Mesodermal cell (in vitro differentiated cells): ENCODE results near the gene PLBD1.

Experiments
- H3K27ac ChIP-seq: 2 replicates; pipeline ENCODE4 v1.7.0; 2013; ENCODE audit warnings: mild to moderate bottlenecking, low read depth, low read length, moderate library complexity; ENCODE audit not compliant: severe bottlenecking
- H3K36me3 ChIP-seq: 2 replicates; pipeline ENCODE4 v1.7.1; 2013; ENCODE audit warnings: mild to moderate bottlenecking, low read length, moderate library complexity; ENCODE audit not compliant: control insufficient read depth, insufficient read depth
- H3K4me1 ChIP-seq: one replicate; pipeline ENCODE4 v1.7.1; 2013; ENCODE audit warnings: mild to moderate bottlenecking, low read length; ENCODE audit not compliant: insufficient read depth, control insufficient read depth, poor library complexity, severe bottlenecking
- H3K4me3 ChIP-seq: 2 replicates; pipeline ENCODE4 v1.7.0; 2013; ENCODE audit warnings: low read length, control low read depth, mild to moderate bottlenecking; ENCODE audit not compliant: insufficient read depth, poor library complexity, severe bottlenecking; ENCODE audit errors: extremely low read depth
- H3K9me3 ChIP-seq: 2 replicates; pipeline ENCODE4 v1.7.1; 2013; ENCODE audit warnings: mild to moderate bottlenecking, low read length, moderate library complexity; ENCODE audit not compliant: control insufficient read depth
- WGBS, 2 experiments: methylation state at CpG; one replicate each; pipeline ENCODE4 v1.1.5; 2013; ENCODE audit warnings: missing lambda C conversion rate in 2 of 2; ENCODE audit not compliant: insufficient coverage in 2 of 2; 5-methylcytosine and 5-hydroxymethylcytosine counted together

The PLBD1 gene

DNA sequence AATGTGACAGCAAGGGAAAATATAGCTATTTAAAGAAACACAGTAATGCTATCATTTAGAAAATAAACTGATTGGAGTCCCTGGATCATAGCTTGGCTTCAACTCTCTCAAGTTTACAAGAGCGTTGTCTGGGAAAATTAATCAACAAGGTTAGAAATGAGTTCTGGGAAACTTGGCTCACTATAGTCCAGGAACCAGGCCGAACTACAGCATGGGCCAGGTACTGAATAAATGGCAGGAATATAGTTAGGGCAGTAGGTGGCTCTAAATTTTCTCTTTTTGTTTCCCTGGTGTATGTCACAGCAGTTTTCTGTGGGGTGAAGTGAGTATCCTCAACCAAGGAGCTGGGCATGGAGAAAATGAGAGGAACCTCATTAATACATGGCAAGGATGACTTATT lies 72.4 kb downstream of the PLBD1 start:
- 92 to 100% methylated on average over 2 of the region's 2 CpGs for WGBS, 2 experiments
- Histone ChIP-seq H3K27ac (no peak overlapping the region), H3K4me3 (no peak overlapping the region), H3K36me3 (peaks cover 76% of the 10 kb centered on the region), H3K4me1 (no peaks in the 10 kb centered on the region), H3K9me3 (no peaks in the 10 kb centered on the region)

DNA sequence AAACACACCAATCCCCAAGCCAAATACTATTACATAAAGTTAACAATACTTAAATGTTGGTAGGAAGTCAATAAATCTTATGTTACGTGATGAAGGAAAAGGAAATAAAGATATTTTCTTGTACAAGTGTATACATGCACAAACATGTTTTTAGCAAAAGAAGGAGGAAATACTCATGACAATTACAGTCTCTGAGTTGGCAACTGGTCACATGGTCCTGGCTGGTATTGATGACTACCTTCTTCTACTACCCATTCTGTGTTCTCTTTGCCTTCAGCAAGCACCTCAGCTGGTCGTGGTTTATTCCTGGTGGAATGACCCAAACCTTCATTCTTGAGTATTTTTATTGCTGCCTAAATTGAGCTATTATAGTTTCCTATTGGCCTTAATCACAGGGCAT lies 84.8 kb downstream of the PLBD1 start:
- WGBS, 2 experiments = no CpG with 5 or more reads among the region's 2 CpGs
- Histone ChIP-seq H3K4me1 (no peaks in the 10 kb centered on the region), H3K4me3 (no peak overlapping the region), H3K36me3 (peaks cover 71% of the 10 kb centered on the region), H3K27ac (no peak overlapping the region), H3K9me3 (no peaks in the 10 kb centered on the region)

DNA sequence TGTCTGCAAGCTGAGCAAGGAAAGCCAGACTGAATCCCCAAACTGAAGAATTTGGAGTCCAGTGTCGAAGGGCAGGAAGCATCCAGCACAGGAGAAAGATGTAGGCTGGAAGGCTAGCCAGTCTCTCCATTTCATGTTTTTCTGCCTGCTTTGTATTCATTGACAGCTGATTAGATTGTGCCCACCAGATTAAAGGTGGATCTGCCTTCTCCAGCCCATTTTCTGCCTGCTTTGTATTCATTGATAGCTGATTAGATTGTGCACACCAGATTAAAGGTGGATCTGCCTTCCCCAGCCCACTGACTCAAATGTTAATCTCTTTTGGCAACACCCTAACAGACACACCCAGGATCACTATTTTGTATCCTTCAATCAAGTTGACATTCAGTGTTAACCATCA lies 85.3 kb downstream of the PLBD1 start:
- Histone ChIP-seq H3K9me3 (no peaks in the 10 kb centered on the region), H3K27ac (no peak overlapping the region), H3K4me1 (no peaks in the 10 kb centered on the region), H3K36me3 (peaks cover 66% of the 10 kb centered on the region), H3K4me3 (no peak overlapping the region)
- 92 to 100% methylated on average over 1 of the region's 1 CpG for WGBS, 2 experiments

DNA sequence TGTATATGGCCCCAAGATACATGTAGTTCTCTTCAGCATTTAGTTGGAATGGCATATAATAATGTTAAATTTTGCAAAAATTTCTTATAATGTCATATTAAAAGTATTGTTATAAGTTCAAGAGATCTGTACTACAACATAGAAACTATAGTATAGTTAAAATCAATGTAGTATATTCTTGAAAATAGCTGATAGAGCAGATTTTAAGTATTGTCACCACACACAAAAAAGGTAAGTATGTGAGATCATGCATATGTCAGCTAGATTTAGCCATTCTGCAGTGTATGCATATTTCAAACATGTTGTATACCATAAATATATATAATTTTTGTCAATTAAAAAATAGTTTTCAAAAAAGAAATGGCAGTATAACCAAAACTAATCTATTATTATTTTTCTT lies 86.5 kb downstream of the PLBD1 start:
- Histone ChIP-seq H3K36me3 (peaks cover 56% of the 10 kb centered on the region), H3K27ac (no peak overlapping the region), H3K4me1 (no peaks in the 10 kb centered on the region), H3K9me3 (no peaks in the 10 kb centered on the region), H3K4me3 (no peak overlapping the region)

DNA sequence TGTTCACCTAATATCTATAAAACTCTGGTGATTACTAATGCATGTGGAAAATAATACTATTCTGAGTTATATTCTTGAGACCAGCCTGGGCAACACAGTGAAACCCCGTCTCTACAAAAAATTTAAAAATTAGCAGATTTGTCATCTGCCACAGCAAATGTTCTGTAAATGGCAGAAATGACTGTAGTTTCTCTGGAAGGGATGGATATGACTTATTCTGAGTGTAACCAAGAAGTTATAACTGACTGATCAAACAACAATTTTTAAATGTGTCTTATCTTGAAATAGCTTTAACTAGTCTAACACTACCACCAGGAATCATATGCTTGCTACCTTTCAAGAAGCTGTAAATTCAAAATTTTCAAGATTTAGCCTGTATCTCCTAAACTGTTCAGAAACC lies 88.7 kb downstream of the PLBD1 start:
- Histone ChIP-seq H3K4me3 (no peak overlapping the region), H3K36me3 (peaks cover 55% of the 10 kb centered on the region), H3K27ac (no peak overlapping the region), H3K4me1 (no peaks in the 10 kb centered on the region), H3K9me3 (peaks cover 7% of the 10 kb centered on the region)
- WGBS, 2 experiments = no CpG with 5 or more reads among the region's 1 CpG

DNA sequence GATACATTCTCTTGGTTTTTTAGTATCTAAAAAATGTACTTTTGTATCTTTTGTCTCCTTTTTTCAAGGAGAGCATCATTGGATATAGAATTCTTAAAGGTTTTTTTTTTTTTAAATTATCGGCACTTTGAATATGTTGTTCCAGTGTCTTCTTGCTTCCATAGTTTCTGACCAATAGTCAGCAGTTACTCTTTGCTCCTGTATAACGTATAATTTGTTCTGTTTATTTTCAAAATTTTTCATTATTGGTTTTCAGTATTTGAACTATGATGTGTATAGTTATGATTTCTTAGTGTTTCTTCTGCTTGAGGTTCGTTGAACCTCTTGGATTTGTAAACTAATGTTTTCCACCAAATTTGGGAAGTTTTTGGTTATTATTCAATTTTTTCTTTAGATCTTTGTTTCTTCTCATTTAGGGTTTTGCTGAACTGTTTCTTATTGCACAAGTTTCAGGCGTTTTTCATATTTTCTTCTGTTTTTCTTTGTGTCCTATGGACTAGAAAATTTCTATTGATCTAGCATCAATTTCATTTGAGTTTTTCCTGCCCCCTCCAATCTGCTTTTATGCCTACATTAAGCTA lies 93.9 kb downstream of the PLBD1 start:
- Histone ChIP-seq H3K4me3 (no peak overlapping the region), H3K27ac (no peak overlapping the region), H3K9me3 (peaks cover 26% of the 10 kb centered on the region), H3K4me1 (no peaks in the 10 kb centered on the region), H3K36me3 (peaks cover 56% of the 10 kb centered on the region)
- WGBS, 2 experiments = no CpG with 5 or more reads among the region's 4 CpGs

DNA sequence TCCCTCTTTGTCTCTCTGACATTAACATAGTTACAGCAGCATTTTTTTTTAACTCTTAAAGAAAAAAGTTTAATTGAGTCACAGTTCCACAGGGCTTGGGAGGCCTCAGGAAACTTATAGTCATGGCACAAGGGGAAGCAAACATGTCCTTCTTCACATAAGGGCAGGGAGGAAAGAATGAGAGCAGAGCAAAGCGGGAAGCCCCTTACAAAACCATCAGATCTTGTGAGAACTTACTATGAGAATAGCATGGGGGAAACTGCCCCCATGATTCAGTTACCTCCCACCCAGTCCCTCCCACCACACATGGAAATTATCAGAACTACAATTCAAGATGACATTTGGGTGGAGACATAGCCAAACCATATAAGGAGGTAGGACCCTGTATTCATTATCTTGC lies 96.2 kb downstream of the PLBD1 start:
- no peak overlapping the region for H3K27ac ChIP-seq
- H3K4me3 ChIP-seq = no peak overlapping the region
- peaks cover 64% of the 10 kb centered on the region for H3K36me3 ChIP-seq
- no peaks in the 10 kb centered on the region for H3K4me1 ChIP-seq
- H3K9me3 ChIP-seq = peaks cover 26% of the 10 kb centered on the region
- WGBS, 2 experiments = no CpG with 5 or more reads among the region's 1 CpG

DNA sequence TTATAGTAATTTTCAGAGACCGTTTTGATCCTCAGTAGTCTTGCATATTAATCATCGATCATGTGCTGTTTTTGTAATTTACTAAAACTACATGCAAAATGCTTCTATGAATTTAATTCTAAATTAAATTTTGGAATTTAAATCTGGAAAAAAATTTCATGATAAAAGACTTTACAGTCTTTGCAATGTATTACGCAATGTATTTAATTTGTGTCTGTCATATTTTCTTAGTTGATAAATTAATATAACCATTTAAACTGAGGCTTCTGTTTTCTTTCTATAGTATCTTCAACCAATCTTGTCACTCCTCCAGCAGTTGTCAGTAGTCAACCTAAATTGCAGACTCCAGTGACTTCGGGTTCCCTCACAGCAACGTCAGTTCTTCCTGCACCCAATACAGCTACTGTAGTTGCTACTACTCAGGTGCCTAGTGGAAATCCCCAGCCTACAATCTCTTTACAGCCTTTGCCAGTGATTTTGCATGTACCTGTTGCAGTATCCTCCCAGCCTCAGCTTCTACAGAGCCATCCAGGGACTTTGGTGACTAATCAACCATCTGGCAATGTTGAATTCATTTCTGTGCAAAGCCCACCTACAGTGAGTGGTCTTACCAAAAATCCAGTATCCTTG lies 107.4 kb downstream of the PLBD1 start:
- Histone ChIP-seq H3K9me3 (no peaks in the 10 kb centered on the region), H3K4me1 (no peaks in the 10 kb centered on the region), H3K27ac (no peak overlapping the region), H3K4me3 (no peak overlapping the region), H3K36me3 (peaks cover 43% of the 10 kb centered on the region)
- WGBS, 2 experiments = 71 to 100% methylated on average over 2 of the region's 5 CpGs

DNA sequence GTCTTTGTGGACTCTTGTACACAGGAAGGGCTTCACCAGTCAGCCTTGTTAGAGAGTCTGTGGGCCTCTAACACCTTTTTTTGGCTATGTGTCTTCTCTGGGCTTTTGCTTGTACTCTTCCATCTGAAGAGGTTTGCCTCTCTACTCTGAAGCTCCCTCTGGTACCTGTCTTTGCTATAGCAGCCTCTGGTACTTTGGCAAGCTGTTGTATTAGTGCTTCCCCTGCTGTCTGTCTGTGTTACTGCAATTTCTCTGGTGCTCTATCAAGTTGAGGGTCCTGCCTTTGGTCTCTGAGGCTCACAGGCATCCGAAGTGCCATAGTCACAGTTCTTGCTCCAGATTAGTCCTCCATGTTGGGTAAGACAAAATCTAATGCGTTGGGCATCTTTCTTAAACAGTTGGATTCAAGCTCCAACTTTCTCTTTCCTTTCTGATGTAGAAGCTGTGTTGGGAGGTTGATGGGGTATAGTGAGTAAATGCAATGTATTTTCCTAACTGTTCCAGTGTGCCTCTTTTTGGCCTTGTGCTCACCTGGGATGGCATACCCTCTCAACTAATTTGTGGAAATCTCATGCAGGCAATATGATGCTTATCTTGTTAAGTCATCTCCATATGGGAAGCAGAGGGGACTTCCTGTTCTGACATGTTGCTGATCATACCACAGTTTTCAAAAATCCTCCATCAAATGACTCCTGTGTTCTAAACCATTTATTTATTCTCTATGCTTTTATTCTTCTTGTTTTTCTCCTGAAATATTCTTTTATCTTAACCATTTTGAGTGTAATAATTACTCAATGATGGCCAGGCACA lies 113.4 kb downstream of the PLBD1 start:
- no peaks in the 10 kb centered on the region for H3K9me3 ChIP-seq
- peaks cover 35% of the 10 kb centered on the region for H3K36me3 ChIP-seq
- H3K4me3 ChIP-seq = no peak overlapping the region
- H3K27ac ChIP-seq = no peak overlapping the region
- no peaks in the 10 kb centered on the region for H3K4me1 ChIP-seq
- 44 to 89% methylated on average over 1 to 2 of the region's 2 CpGs for WGBS, 2 experiments
